T-helper 1 cell (primary cell): ENCODE data around the gene RBMS1.
"Not testable (repeated sequence)": the region's sequence is repeated elsewhere in the genome, so short reads cannot be mapped to it uniquely, and the experiment has no call there.

ENCODE experiments used
- DNase-seq, 5 donors: peaks; one replicate each; pipeline ENCODE4 v3.0.0-alpha.2; 2012 to 2020

Gene RBMS1

DNA sequence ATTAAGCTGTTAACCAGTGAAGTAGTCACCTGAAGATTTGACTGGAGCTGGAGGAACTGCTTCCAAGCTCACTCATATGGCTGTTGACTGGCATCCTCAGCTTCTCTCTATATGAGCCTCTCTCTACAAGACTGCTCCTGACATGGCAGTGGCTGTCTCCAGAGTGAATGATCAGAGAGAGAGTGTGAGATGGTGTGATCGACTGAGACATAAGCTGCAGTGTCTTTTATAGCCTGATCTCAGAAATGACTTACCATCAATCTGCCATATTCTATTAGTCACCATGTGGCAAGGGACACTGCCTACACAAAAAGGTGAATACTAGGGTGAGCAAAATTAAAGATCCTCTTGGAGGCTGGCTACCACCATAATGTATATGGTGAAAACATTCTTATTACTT, 7.8 kb upstream of the RBMS1 start:
- DNase-seq, result no peak

DNA sequence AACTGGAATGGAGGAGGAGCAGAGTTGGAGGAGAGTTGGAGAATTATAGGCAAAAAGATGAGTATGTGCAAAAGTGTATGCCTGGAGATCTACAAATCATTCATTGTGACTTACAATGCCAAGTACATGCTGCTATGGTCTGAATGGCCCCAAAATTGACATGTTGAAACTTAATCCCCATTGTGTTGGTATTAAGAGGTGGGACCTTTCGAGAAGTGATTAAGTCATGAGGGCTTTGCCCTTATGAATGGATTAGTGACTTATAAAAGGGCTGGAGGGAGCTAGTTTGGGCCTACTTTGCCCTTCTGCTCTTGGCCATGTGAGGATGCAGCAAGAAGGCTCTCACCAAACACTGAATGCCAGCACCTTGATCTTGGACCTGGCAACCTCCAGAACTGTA, 6.3 kb upstream of the RBMS1 start:
- no peak for DNase-seq

DNA sequence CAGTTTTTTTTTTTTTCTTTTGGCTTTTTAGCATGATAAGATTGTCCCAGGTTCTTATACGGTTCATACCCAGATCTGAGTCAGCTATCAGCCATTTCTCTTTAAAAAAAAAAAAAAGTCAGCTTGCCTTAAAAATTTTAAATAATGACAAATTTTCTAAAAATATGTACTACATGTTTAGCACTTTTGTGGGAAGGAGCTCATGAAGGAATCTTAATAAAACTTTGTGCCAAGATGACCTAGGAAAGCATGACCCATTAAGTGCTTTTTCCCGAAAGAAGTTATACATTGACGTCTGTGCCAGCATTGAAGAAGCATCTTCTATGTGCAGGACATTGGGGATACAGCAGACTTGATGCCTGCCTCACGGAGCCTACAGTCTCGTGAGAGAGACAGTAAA, 4.5 kb upstream of the RBMS1 start:
- DNase-seq, result no peak

DNA sequence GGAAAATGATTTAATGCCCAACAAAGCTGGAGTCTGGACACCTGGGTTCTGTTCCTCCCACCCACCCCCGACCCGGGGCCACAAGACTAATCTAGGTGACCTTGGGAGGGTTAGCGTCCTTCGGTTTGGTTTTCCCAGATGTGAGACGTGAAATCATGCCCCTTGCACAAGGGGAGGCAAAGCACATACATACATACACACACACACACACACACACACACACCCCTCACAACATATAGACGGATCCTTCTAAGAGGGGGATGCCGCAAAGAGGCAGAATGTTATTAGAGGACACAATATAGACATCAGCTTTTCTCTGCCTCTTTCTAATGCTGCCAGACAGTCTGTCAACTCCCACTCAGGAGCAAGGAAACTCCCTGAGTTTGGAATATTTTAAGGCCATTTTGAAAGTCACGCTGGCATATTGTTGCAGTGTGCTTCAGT, 616 bp upstream of the RBMS1 start:
- no peak for DNase-seq

DNA sequence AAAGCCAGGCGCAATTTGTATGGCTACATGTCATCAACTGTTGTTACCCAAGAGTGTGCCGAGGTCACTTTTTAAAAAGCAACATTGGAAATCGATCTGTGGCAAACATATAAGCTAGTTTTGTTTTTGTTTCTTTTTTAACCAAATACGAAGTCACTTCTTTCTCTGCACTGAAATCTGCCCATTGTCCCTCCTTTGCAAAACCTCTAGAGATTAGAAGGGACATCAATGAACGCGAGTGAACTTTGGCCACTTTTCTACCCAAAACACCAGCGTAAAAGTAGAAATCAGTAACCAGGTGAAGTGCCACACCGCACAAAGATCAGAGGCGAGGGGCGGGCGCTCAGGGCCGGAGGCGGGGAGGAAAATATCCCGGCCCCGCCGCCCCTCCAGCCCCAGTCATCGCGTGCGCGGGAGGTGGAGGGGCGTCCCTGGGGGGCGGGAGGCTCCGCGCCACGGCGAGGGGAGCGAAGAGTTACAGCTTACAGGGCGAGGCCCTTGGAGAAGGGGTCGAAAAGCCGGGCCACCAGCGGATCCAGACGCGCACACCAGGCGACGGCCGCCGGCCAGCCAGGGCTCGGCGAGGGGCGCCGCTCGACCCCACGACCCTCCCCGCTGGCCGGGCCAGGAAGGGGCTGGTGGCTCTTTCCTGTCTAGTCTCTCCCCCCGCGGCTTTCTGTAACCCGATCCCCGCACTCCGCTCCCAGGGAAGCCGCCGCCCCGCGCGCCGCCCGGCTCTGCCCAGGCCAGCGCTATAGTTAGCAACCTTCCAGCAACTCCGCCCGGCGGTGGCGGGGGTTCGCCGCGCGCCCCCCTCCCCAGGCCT, 993 bp downstream of the RBMS1 start:
- peak; percentile 43 to 62 (median 45) for DNase-seq

DNA sequence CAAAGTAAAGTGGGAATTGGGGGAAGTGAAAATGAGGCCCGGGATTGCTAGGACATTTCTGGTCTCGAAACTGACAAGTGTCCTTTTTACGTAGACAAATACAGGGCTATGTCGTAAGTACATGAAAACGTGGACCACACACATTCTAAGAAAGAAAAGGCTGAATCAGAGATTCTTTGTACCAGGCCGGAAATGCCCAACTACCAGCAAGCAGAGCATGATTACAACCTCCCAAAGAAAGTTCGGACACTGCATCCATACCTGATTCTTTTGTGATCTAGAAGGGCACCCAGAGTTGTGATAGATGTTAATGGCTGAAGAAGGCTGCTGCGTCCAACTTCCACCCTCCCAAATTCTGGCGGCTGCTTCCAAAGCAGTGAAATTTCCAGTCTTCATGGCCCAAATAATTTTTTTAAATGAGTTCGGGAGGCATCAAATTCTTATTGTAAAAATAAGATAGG, 1.7 kb downstream of the RBMS1 start:
- DNase-seq, result peak in 1 of 5 donors; percentile 70

DNA sequence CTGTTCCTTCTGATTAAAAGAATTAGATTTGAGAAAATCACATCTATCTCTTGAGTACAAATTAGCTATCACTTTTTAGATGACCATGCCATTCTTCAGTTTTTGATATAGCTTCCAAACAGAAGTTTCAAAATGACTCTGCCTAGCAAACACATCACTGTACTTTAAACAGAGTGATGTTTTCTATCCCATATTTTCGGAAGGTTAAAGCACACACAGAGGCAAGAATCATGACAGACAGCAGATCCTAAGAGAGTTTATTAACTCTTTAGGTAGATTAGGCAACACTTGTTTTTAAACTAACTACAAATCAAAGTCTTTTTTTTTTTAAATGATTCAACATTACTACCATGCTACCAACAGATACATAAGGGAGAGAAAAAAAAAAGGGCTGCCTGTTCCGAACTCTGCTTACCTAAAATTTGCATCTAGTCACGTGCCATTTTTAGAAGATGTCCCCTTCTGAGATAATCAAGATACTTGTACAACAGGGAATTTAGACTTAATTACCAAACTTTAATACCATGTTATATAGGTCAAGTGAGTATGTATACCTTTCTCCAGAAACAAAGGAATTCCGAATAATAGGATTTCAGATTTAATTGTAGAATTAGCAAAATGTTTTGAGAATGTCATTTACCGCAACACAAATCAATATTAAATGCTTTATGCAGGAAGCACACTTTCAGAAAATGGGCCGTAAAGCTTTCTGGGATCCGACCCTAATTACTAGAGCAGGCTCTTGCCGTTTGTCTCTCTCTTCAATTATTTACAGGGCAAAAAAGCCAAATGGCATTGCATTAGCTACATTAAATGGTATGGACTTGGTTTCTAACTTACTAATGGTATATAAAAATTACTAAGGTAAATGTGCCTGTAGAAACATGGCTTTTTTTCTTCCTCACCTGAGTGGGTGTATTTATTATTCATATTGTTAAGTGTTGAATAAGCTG, 2.6 kb downstream of the RBMS1 start:
- peak in 1 of 5 donors; percentile 45 for DNase-seq

DNA sequence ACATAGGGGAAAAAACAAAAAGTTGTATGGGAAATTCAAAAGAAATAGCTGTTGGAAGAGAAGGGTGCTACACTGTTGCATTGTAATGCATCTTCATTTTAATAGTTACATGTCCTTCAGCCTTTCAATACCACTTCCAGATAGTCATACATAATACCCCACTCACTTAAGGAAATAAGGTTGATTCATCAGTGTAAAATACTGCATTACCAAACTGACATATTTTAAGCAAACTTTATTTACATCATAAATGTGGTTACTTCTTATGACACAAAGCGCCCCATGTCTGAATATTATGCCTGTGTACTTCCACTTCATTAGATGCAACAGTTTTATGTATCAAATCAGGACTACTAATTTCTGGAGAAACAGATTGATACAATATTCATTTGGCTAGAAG, 4.5 kb downstream of the RBMS1 start:
- peak in 1 of 5 donors; percentile 44 for DNase-seq

DNA sequence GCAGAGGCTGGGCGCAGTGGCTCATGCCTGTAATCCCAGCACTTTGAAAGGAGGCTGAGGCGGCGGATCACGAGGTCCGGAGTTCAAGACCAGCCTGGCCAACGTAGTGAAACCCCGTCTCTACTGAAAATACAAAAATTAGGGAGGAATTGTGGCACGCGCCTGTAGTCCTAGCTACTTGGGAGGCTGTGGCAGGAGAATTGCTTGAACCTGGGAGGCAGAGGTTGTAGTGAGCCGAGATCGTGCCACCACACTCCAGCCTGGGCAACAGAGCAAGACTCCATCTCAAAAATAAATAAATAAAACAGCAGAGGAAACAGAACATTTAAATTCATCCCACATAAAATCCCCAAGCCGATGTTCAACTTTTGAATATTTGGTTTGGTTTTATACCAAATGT, 5.3 kb downstream of the RBMS1 start:
- not testable (repeated sequence) for DNase-seq

DNA sequence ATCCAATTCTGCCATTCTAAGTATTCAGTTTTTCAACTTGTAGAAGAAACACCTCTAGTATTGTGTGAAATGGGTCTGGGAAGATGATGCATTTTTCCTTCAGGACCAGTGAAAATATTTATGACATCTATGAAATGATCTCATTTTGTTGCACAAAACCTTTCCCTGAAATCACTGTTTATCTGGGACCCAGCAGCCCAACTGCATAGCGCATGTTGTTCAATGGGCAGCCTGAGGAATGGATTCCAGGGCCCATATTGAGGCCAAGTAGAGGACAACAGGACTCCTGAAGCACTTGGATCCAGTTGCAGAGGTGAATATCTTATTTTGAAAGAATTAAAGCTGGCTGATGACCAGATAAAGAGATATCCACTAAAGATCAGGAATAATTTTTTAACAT, 7.3 kb downstream of the RBMS1 start:
- DNase-seq, result no peak

DNA sequence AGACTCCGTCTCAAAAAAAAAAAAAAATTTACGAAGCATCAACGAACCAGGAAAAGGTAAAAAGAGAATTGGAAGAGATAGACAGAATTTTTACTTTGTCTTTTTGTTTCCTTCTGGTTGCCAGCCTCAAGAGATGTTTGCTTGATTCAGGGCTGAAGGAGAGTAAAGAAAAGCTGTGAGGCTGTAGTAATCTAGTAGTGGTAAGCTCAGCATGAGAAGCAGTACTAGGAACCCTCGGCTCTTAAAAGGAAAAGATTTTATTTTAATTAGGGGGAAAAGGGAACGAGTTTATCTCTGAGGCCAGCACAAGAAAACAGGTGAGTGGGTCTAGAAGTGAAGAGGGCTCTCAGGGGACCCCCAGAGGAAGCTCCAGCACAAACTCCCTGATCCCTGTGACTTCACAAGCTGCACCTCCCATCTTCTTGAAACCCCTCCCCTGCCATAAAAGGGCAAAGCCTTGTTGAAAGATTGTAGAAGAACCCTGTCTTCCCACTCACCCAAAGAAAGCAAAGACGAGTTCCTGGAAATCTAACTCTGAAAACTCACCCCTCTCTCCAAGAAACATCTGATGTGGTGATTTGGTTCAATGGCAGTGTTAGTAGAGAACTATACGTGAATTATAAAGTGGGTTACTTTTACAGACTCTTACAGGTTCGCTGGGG, 8.6 kb downstream of the RBMS1 start:
- DNase-seq, result peak in 2 of 5 donors; percentile 10 to 72

DNA sequence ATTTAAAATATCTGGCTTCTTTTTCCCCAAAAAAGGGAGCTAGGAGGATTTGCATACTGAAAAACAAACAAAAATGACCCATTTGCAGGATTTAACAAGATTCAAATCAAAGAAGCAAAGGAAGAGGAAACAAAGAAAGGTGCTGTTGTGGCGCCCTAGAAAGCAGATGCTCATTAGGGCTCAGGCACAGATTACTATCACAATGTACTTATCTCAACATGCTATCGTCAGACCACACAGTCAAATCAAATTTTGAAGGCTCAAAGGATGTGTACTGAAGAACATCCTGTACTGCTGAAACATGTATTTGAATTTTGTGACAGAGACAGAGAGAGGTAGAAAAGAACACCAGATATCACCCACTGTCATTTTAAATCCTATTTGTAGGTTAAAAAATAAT, 10.9 kb downstream of the RBMS1 start:
- peak in 3 of 5 donors; percentile 27 to 82 (median 30) for DNase-seq

DNA sequence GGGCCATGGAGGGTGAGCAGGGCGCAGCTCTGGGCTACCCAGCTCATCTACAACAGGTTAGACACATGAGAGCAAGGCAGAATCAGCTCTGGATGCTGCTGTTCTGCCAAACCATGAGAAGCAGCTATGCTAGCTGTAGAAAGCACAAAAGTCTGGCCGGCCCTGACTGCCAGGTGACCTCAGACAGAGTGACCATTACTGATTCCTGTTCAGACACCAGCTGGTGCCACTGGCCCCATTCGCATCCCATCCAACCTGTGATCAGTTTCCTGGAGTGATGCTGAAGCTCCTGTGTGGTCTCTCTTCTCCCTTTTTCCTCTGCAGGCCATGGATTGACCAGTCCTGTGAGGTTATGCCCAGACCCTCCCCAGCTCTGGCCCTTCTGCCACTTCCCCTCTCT, 14.3 kb downstream of the RBMS1 start:
- DNase-seq, result no peak

DNA sequence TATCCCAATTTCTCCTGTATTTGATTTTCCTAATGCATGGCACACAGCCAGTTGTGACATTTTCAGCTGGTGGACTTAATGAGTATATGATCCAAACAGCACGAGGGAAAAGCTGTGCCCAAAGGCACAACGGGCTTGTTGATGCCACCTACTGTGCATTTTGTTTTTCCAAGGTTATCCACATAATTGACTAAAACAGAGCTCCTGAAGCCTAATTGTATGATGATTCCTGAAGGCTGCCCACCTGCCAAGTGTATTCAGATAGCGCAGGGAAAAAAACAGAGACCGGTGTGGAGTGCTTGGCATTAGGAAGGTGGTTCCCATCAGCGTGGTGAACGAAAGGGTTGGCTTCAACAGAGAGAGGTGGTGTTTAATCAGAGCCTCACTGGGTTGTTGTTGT, 14.9 kb downstream of the RBMS1 start:
- no peak for DNase-seq

DNA sequence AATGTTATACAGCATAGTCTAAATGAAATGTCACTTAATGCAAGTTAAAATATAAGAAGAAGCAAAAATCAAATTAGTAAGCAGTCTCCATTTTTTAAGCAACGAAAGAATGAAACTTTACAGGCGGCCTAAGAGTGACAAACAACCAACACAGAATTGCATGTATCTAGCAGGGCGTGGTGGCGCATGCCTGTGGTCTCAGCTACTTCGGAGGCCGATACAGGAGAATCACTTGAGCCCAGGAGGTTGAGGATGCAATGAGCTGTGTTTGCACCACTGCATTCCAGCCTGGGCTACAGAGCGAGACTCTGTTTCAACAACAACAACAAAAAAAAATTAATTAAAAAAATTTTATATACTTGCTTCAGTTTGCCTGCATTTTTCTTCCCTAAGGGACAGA, 16.6 kb downstream of the RBMS1 start:
- DNase-seq, result no peak

DNA sequence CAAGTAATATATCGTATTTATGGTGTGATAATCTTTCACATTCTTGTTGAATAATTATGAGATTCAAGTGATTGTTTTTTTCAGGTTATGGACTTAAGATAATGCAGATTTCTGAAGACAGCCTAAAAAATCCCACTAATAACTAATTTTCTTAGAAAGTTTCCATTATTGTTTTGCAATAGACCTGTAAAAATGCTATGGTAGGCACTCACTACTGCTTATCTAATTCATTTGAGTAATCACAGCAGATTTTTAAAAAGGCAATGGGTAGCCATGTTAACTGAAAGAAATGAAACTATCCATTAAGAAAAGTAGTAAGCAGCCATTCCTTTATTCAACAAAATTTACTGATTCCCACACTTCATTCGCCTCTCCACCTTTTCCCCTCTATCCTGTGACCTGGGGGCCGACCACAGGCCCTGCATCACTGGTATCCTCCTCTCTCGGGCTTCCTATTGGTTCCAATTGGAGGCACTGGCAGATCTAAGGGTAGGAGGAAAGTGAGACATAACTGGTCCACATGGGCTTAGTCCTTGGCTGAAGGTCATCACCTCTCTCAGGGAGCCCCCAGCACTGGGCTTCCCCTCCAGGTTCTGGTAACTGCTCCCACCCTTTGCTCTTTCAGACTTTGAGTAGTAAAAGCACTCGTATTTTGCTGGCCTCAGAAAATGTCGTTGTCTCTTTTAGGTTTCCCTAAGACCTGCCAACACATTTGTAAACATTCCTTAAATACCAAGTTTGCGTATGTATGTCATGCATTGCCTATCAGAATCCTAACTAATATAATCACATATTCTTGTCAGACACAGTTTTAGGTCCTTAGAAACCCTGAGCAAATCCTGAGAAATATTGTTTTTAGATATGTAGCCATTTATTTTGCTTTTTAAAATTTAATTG, 18.5 kb downstream of the RBMS1 start:
- DNase-seq, result no peak

DNA sequence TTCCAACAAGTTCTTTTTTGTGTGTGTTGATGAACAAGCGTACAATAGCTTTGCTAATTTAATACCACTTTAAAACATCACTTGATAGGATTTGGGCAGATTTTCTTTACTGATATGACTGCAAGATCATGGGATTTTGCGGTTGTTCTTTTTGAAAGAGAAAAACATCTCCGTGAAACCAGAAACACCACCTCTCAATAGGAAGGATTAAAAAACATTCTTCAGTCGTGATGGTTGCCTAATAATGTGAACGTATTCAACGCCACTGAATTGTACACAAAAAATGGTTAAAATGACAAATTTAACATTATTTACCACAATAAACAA, 19.3 kb downstream of the RBMS1 start:
- DNase-seq, result peak in 1 of 5 donors; percentile 30

DNA sequence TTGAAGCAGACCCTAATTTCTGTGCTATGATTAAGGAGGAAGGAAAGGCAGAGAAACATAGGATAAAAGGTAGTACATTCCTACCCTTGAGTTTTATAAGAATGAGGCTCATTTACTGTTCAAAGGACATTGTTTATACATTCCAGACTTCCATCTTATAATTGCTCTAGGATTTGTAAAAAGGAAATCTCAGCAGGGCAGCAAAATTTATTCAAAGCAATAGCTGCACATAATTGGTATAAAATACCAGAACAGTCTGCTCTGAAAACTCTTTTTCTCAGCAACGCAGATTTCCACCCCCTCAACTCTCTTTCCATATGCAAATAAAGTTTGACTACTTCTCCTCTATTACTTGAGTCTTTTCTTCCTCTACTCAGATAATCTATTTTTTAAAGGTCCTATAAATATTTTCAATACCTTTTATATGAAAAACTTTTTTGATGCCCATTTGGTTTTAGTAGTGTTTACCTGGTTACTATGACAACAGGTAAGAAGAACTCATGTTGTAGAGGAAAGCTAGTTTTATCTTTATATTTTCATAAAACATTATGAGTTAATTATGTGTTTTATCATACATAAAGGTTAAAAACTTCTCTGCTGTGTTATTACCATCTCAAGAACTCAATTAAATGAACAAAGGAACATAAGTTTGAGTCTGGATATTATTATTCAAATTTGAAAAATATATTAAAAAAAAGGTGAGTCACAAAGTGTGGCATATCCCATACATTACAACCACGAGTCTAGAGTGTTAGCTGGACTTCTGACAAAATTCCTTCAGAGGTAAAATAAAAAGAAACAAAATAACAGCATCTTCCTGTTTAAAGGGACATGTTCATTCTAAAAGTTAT, 19.9 kb downstream of the RBMS1 start:
- DNase-seq, result no peak

DNA sequence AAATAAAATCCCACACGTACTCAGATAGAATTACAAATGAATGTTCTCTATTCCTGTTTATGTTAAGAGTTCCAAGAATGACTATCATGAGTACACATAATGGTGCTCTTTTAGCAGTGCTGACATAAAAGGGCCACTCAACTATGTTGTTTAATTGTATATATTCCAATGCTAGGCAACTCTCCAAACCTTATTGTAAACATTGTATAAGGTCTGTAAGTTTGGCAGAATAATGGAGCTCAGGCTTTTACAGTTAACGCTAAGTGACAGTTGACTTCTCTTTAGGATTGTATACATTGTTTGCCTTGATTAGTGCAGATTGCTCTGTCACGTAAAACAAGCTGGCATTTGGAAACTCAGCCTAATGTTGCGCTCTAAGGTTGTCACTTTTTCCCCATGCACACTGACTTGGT, 20.8 kb downstream of the RBMS1 start:
- DNase-seq, result peak in 1 of 5 donors; percentile 24

DNA sequence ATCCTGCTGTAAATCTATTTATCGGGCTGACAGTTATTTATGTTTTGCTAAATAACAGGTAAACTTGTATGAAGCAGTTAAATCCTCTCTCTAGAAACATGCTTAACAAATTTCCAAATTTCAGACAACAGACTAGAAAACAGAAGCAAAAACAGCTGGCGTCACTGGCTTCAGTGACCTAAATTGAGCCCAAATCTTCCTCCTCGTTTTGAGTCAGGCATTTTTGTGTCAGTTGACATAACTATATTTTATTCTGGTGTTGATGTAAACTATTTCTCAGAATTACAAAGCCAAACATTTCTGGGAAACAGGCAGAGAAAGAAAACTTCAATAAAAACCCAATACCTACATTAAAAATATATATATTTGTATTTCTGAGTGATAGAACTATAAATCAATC, 21.7 kb downstream of the RBMS1 start:
- DNase-seq, result peak in 1 of 5 donors; percentile 73

DNA sequence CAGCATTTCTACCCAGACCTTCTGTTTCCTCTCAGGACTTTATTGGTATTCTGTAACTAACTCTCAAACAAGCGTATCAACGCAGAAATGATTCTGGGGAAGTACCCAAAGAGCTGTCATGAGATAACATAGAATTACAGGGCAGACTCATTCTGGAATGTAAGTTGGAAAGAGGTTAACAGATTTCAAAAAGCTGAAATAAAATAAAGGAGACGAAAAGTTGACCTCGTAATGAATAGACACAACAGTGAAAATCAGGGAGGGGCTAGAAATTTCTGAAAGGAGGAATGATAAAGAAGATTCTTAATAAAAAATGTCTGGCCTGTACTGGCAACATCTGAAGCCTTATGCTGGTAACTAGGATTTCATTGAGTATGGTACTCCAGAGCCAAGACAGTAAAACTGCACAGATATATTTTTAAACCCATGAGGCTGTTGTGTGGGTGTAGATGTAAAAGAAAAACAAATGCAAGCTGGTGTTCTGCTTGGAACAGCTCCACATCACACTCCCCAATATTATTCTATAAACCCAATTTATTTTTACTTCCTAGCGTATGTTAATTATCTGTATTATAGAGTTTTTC, 23.9 kb downstream of the RBMS1 start:
- no peak for DNase-seq
